Mucosa of rectum (tissue), 2 donors: ENCODE measurements around the gene TTC1.

ENCODE experiments used
- H3K27ac ChIP-seq, 2 donors: one replicate each; pipeline ENCODE4 v1.7.0; 2013; ENCODE audit warnings: inconsistent platforms in 2 of 2, low read depth in 2 of 2, low read length in 2 of 2
- H3K27me3 ChIP-seq, 2 donors: one replicate each; pipeline ENCODE4 v1.7.0; 2013; ENCODE audit warnings: low read length in 2 of 2; ENCODE audit not compliant: control insufficient read depth in 2 of 2, insufficient read depth in 2 of 2
- H3K36me3 ChIP-seq, 2 donors: one replicate each; pipeline ENCODE4 v1.7.0; 2013; ENCODE audit warnings: low read length in 2 of 2; ENCODE audit not compliant: control insufficient read depth in 2 of 2, insufficient read depth in 2 of 2
- H3K4me1 ChIP-seq, 2 donors: one replicate each; pipeline ENCODE4 v1.7.0; 2013; ENCODE audit warnings: low read length in 2 of 2, mild to moderate bottlenecking in 1 of 2; ENCODE audit not compliant: control insufficient read depth in 2 of 2, insufficient read depth in 2 of 2
- H3K4me3 ChIP-seq, 2 donors: one replicate each; pipeline ENCODE4 v1.7.0; 2013; ENCODE audit warnings: low read length in 2 of 2
- H3K9ac ChIP-seq, 2 donors: one replicate each; pipeline ENCODE4 v1.7.0; 2013; ENCODE audit warnings: low read length in 2 of 2, low read depth in 1 of 2, mild to moderate bottlenecking in 1 of 2
- H3K9me3 ChIP-seq, 2 donors: one replicate each; pipeline ENCODE4 v1.7.0; 2013; ENCODE audit warnings: low read length in 2 of 2; ENCODE audit not compliant: control insufficient read depth in 2 of 2
- donor health status: healthy.
- donor health status: Normal muscosa, but diverticular disease.

Gene TTC1

DNA sequence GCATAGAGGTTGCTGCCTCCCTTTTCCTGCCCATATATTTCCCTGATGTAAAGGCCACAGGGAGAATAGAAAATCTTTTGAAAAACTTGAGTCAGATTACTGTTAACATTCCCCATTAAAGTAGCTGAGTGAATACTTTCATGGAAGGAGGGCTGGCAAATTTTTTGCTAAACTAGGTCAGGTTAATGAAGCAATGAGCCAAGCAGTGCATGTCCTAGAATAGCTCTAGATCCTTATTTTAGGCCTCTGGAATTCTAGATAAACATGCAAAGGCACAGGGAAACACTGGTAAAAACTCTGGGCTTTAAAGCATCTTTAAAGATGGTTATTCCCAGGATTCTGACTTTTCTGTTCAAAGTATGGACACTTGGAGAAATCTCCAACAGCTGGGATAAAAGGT is 27.9 kb downstream of the TTC1 start:
- H3K27ac ChIP-seq: no peak overlapping the region

DNA sequence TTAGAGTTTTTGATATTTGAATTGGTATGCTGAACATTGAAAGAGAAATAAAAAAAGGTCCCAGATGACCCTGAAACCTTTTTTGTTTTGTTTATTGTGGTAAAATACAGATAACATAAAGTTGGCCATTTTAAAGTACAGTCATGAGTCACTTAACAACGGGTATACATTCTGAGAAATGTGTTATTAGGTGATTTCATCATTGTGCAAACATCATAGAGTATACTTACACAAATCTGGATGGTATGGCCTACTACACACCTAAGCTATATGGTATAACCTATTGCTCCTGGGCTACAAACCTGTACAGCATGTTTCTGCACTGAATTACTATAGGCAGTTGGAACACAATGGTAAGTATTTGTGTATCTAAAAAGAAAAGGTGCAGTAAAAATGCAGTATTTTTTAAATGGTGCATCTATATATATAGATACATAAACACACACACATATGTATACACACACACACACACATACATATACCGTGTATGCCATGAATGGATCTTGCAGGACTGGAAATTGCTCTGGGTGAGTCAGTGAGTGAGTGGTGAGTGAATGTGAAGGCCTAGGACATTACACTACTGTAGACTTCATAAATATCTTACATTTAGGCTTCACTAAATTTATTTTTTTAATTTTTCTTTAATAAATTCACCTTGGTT is 31.0 kb downstream of the TTC1 start:
- no peaks in the 10 kb centered on the region for H3K9me3 ChIP-seq
- H3K4me3 ChIP-seq: no peak overlapping the region
- H3K27ac ChIP-seq: no peak overlapping the region
- H3K36me3 ChIP-seq: peaks cover 27 to 49% of the 10 kb centered on the region in 2 donors
- no peaks in the 10 kb centered on the region for H3K27me3 ChIP-seq
- H3K4me1 ChIP-seq: peaks cover 0 to 7% of the 10 kb centered on the region in 2 donors
- H3K9ac ChIP-seq: no peak overlapping the region

More for the DNA sequence above, 27.9 kb downstream of the TTC1 start:
- H3K27me3 ChIP-seq: no peaks in the 10 kb centered on the region
- H3K4me1 ChIP-seq: peaks cover 0 to 7% of the 10 kb centered on the region in 2 donors
- H3K4me3 ChIP-seq: no peak overlapping the region
- no peak overlapping the region for H3K9ac ChIP-seq
- no peaks in the 10 kb centered on the region for H3K9me3 ChIP-seq
- peaks cover 25 to 38% of the 10 kb centered on the region in 2 donors for H3K36me3 ChIP-seq

GRCh38 chr5:160040471-160040835 is 31.5 kb downstream of the TTC1 start:
- H3K9me3 ChIP-seq: no peaks in the 10 kb centered on the region
- peaks cover 0 to 7% of the 10 kb centered on the region in 2 donors for H3K4me1 ChIP-seq
- no peaks in the 10 kb centered on the region for H3K27me3 ChIP-seq
- no peak overlapping the region for H3K9ac ChIP-seq
- no peak overlapping the region for H3K27ac ChIP-seq
- H3K36me3 ChIP-seq: peaks cover 24 to 45% of the 10 kb centered on the region in 2 donors
- H3K4me3 ChIP-seq: no peak overlapping the region

GRCh38 chr5:160042671-160043070 is 33.7 kb downstream of the TTC1 start:
- no peak overlapping the region for H3K27ac ChIP-seq
- no peaks in the 10 kb centered on the region for H3K9me3 ChIP-seq
- H3K4me1 ChIP-seq: peaks cover 0 to 7% of the 10 kb centered on the region in 2 donors
- H3K27me3 ChIP-seq: no peaks in the 10 kb centered on the region
- no peak overlapping the region for H3K4me3 ChIP-seq
- H3K36me3 ChIP-seq: peaks cover 18 to 26% of the 10 kb centered on the region in 2 donors
- no peak overlapping the region for H3K9ac ChIP-seq

- H3K27ac ChIP-seq: no peak overlapping the region
- peaks cover 0 to 7% of the 10 kb centered on the region in 2 donors for H3K4me1 ChIP-seq
- H3K4me3 ChIP-seq: no peak overlapping the region
- H3K9ac ChIP-seq: no peak overlapping the region
- peaks cover 12 to 23% of the 10 kb centered on the region in 2 donors for H3K36me3 ChIP-seq
- H3K9me3 ChIP-seq: no peaks in the 10 kb centered on the region
- H3K27me3 ChIP-seq: no peaks in the 10 kb centered on the region
These were observed 35.5 kb downstream of the TTC1 start for GRCh38 chr5:160044391-160044804.

GRCh38 chr5:160044967-160045366 is 36.0 kb downstream of the TTC1 start:
- Histone ChIP-seq H3K9ac (no peak overlapping the region), H3K27me3 (no peaks in the 10 kb centered on the region), H3K9me3 (no peaks in the 10 kb centered on the region), H3K4me1 (peaks cover 0 to 4% of the 10 kb centered on the region in 2 donors), H3K36me3 (peaks cover 12 to 28% of the 10 kb centered on the region in 2 donors), H3K27ac (no peak overlapping the region), H3K4me3 (no peak overlapping the region)

DNA sequence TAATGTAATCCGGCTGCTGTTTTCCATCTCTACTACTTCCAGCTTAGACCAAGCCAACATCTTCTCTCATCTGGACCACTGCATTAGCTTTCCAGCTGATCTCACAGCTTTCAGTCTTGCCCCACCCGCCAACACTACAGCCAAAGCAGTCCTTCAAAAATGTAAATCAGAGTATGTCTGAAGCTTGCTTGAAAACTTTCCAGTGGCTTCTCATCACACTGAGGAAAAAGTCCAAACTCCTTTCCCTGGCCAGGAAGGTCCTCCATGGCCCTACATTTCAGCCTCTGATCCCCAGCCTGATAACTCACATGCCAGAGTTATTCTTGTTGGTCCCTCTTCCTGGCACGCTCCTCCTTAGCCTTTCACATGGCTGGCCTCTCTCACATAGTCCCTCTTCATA is 38.5 kb downstream of the TTC1 start:
- peaks cover 22 to 42% of the 10 kb centered on the region in 2 donors for H3K36me3 ChIP-seq

DNA sequence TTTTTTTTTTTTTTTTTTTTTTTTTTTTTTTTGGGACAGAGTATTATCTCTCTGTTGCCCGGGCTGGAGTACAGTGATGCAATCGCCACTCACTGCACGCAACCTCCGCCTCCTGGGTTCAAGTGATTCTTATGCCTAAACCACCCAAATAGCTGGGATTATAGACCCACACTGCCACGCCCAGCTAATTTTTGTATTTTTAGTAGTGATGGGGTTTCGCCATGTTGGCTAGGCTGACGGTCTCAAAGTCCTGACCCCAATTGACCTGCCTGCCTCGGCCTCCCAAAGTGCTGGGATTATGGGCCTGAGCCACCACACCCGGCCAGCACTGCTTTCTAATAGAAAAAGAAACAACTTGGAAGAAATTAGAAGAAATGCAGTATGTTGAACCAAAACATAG is 39.2 kb downstream of the TTC1 start:
- no peaks in the 10 kb centered on the region for H3K4me1 ChIP-seq
- H3K9ac ChIP-seq: no peak overlapping the region
- no peak overlapping the region for H3K27ac ChIP-seq
- H3K4me3 ChIP-seq: no peak overlapping the region
- peaks cover 27 to 49% of the 10 kb centered on the region in 2 donors for H3K36me3 ChIP-seq
- H3K27me3 ChIP-seq: no peaks in the 10 kb centered on the region
- H3K9me3 ChIP-seq: no peaks in the 10 kb centered on the region

More for the DNA sequence above, 38.5 kb downstream of the TTC1 start:
- no peaks in the 10 kb centered on the region for H3K9me3 ChIP-seq
- H3K4me3 ChIP-seq: no peak overlapping the region
- H3K27me3 ChIP-seq: no peaks in the 10 kb centered on the region
- H3K27ac ChIP-seq: peak overlapping the region in 1 of 2 donors; percentile 6
- H3K9ac ChIP-seq: no peak overlapping the region
- H3K4me1 ChIP-seq: no peaks in the 10 kb centered on the region

DNA sequence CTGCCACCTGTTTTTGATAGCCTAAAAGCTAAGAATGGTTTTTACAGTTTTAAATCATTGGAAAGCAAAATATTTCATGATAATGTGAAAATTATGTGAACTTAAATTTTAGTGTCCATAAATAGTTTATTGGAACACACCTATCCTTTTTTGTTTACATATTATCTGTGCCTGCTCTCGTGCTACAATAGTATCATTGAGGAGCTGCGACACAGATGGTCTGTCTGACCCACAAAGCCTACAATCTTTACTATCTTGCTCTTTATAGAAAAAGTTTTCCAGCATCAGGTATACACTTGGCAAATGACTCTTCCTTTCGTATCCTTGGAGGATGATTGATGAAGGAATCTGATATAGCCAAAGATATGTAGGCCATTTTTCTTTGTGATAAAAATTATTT is 40.2 kb downstream of the TTC1 start:
- Histone ChIP-seq H3K36me3 (peaks cover 28 to 51% of the 10 kb centered on the region in 2 donors), H3K4me3 (no peak overlapping the region), H3K27me3 (no peaks in the 10 kb centered on the region), H3K9ac (no peak overlapping the region), H3K9me3 (no peaks in the 10 kb centered on the region), H3K27ac (peak overlapping the region in 1 of 2 donors; percentile 11), H3K4me1 (no peaks in the 10 kb centered on the region)

DNA sequence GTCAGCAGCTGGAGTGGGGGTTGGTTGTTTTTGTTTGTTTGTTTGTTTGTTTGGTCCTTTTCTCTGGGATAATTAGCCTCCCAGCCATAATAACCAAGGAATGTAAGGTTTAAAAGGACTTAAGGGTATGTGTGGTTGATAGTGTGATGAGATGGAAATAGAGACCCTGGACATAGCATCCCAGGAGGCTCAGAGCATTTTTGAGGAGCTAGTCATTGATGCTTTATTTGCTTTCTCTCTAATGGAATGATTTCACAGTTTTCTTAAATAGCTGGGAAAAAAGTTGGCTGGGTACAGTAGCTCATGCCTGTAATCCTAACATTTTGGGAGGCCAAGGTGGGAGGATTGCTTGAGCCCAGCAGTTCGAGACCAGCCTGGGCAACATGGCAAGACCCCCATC is 45.1 kb downstream of the TTC1 start:
- H3K9ac ChIP-seq: no peak overlapping the region
- peaks cover 31 to 77% of the 10 kb centered on the region in 2 donors for H3K36me3 ChIP-seq
- H3K27ac ChIP-seq: peak overlapping the region in 1 of 2 donors; percentile 50
- H3K27me3 ChIP-seq: no peaks in the 10 kb centered on the region
- no peak overlapping the region for H3K4me3 ChIP-seq
- H3K4me1 ChIP-seq: peaks cover 0 to 10% of the 10 kb centered on the region in 2 donors
- no peaks in the 10 kb centered on the region for H3K9me3 ChIP-seq
